ENCODE results near the gene FGF23. TPM values are rescaled to one million over a fixed set of nuclear protein-coding genes. Genes with fewer than 3 reads are reported as not detected.

The FGF23 gene
- polyA plus RNA-seq, 3 donors = not detected

GRCh38 chr12:4412465-4412864 is 33.0 kb upstream of the FGF23 start:
- no peaks in the 10 kb centered on the region for H3K79me2 ChIP-seq (ENCODE audit: insufficient read depth, low read length)
- H2AFZ ChIP-seq (ENCODE audit: insufficient read depth, low read depth, low read length, poor library complexity, severe bottlenecking) = no peak overlapping the region
- Mint-ChIP-seq H3K9me3 (peaks cover 4 to 6% (median 4%) of the 10 kb centered on the region in 7 donors), H3K4me1 (peaks cover 7% of the 10 kb centered on the region), H3K27me3 (ENCODE audit: low read depth in 3 of 3) (peaks cover 15 to 33% (median 16%) of the 10 kb centered on the region in 3 donors), H3K27ac (no peak overlapping the region), H3K4me3 (no peak overlapping the region), H3K36me3 (no peaks in the 10 kb centered on the region)
- TF ChIP-seq CTCF (IDR thresholded peaks at IDR 0.05) = no peak
- H3K4me1 ChIP-seq (ENCODE audit: control insufficient read depth in 1 of 2, insufficient read depth in 2 of 2, low read length in 2 of 2) = no peaks in the 10 kb centered on the region
- no peak overlapping the region for H3K9ac ChIP-seq (ENCODE audit: insufficient read depth, low read length, poor library complexity, severe bottlenecking)
- no peaks in the 10 kb centered on the region for H3K36me3 ChIP-seq (replicated peaks in 1 of 2; ENCODE audit: control insufficient read depth in 1 of 2, insufficient read depth in 2 of 2, low read length in 2 of 2)
- H4K20me1 ChIP-seq (ENCODE audit: insufficient read depth, low read length) = no peaks in the 10 kb centered on the region
- no peaks in the 10 kb centered on the region for H3K9me3 ChIP-seq (replicated peaks in 1 of 2; ENCODE audit: control insufficient read depth in 1 of 2, insufficient read depth in 1 of 2, low read length in 2 of 2)
- intact Hi-C loops (cut with micrococcal nuclease) = no loop called here
- no peak overlapping the region for H3K27ac ChIP-seq (ENCODE audit: low read depth in 1 of 2, low read length in 2 of 2)
- H3K4me2 ChIP-seq (replicated peaks; ENCODE audit: extremely low read depth, low read length, poor library complexity, severe bottlenecking) = no peak overlapping the region
- peaks cover 7 to 22% of the 10 kb centered on the region in 2 donors for H3K27me3 ChIP-seq (ENCODE audit: control insufficient read depth in 2 of 2, insufficient read depth in 2 of 2, low read length in 2 of 2)
- no CpG with 5 or more reads among the region's 1 CpG for WGBS (ENCODE audit: insufficient coverage)
- no peak overlapping the region for H3K4me3 ChIP-seq (replicated peaks in 1 of 3; ENCODE audit: low read depth in 2 of 3, low read length in 3 of 3)
- DNase-seq = no peak

- Mint-ChIP-seq H3K4me3 (no peak overlapping the region), H3K27ac (no peak overlapping the region), H3K4me1 (peaks cover 7% of the 10 kb centered on the region), H3K9me3 (peaks cover 4 to 6% (median 4%) of the 10 kb centered on the region in 7 donors), H3K27me3 (ENCODE audit: low read depth in 3 of 3) (peaks cover 11 to 32% (median 16%) of the 10 kb centered on the region in 3 donors), H3K36me3 (no peaks in the 10 kb centered on the region)
- Histone ChIP-seq H3K9me3 (replicated peaks in 1 of 2; ENCODE audit: control insufficient read depth in 1 of 2, insufficient read depth in 1 of 2, low read length in 2 of 2) (no peaks in the 10 kb centered on the region), H3K27me3 (ENCODE audit: control insufficient read depth in 2 of 2, insufficient read depth in 2 of 2, low read length in 2 of 2) (peaks cover 7 to 22% of the 10 kb centered on the region in 2 donors), H3K36me3 (replicated peaks in 1 of 2; ENCODE audit: control insufficient read depth in 1 of 2, insufficient read depth in 2 of 2, low read length in 2 of 2) (no peaks in the 10 kb centered on the region), H3K4me2 (replicated peaks; ENCODE audit: extremely low read depth, low read length, poor library complexity, severe bottlenecking) (no peak overlapping the region), H4K20me1 (ENCODE audit: insufficient read depth, low read length) (no peaks in the 10 kb centered on the region), H2AFZ (ENCODE audit: insufficient read depth, low read depth, low read length, poor library complexity, severe bottlenecking) (no peak overlapping the region), H3K27ac (ENCODE audit: low read depth in 1 of 2, low read length in 2 of 2) (no peak overlapping the region), H3K4me1 (ENCODE audit: control insufficient read depth in 1 of 2, insufficient read depth in 2 of 2, low read length in 2 of 2) (no peaks in the 10 kb centered on the region), H3K79me2 (ENCODE audit: insufficient read depth, low read length) (no peaks in the 10 kb centered on the region), H3K4me3 (replicated peaks in 1 of 3; ENCODE audit: low read depth in 2 of 3, low read length in 3 of 3) (no peak overlapping the region), H3K9ac (ENCODE audit: insufficient read depth, low read length, poor library complexity, severe bottlenecking) (no peak overlapping the region)
- 100% methylated on average over 1 of the region's 3 CpGs for WGBS (ENCODE audit: insufficient coverage)
- TF ChIP-seq CTCF (IDR thresholded peaks at IDR 0.05) = no peak
- intact Hi-C loops (cut with micrococcal nuclease) = no loop called here
- no peak for DNase-seq
Measured at GRCh38 chr12:4412056-4412455, 32.5 kb upstream of the FGF23 start.
